Natural killer cell (primary cell): ENCODE measurements around the gene TDRD3. TPM values are rescaled to one million over a fixed set of nuclear protein-coding genes. Genes with fewer than 3 reads are reported as not detected.

Experiments used
- ATAC-seq, 3 donors: fragments of 150-1000 bp in 2 of 3; fragments of 200-7000 bp in 1 of 3; cut with Tn5 transposase; 1 replicate in 1 of 3; 2 replicates in 2 of 3; pipeline ENCODE4 v1.10.0; 2021; ENCODE audit warnings: mild to moderate bottlenecking in 2 of 3, moderate library complexity in 2 of 3
- DNase-seq, 2 donors: peaks; one replicate each; pipeline versions ENCODE4 v3.0.0 to v3.0.0-alpha.2; 2013 to 2021; ENCODE audit warnings: mixed read lengths in 1 of 2
- H3K27ac ChIP-seq: one replicate; pipeline ENCODE4 v1.5.1; 2013; ENCODE audit warnings: mild to moderate bottlenecking, low read length
- H3K27me3 ChIP-seq: one replicate; pipeline ENCODE4 v1.6.1; 2013; ENCODE audit warnings: low read length; ENCODE audit not compliant: control insufficient read depth, insufficient read depth
- H3K36me3 ChIP-seq: one replicate; pipeline ENCODE4 v1.6.1; 2013; ENCODE audit warnings: low read length; ENCODE audit not compliant: control insufficient read depth, insufficient read depth
- H3K4me1 ChIP-seq: one replicate; pipeline ENCODE4 v1.6.1; 2013; ENCODE audit warnings: low read length; ENCODE audit not compliant: control insufficient read depth, insufficient read depth
- H3K4me3 ChIP-seq: one replicate; pipeline ENCODE4 v1.5.1; 2013; ENCODE audit warnings: low read length
- H3K9me3 ChIP-seq: one replicate; pipeline ENCODE4 v1.6.1; 2013; ENCODE audit warnings: low read length; ENCODE audit not compliant: control insufficient read depth, insufficient read depth
- H3K27ac Mint-ChIP-seq, 2 donors: one replicate each; pipeline ENCODE4 v1.8.0; 2022; ENCODE audit warnings: mild to moderate bottlenecking in 2 of 2, mixed read lengths in 2 of 2, moderate library complexity in 1 of 2
- H3K27me3 Mint-ChIP-seq, 2 donors: one replicate each; pipeline ENCODE4 v1.8.0; 2022; ENCODE audit warnings: low read depth in 2 of 2, mixed read lengths in 2 of 2
- H3K36me3 Mint-ChIP-seq: one replicate; pipeline ENCODE4 v1.8.0; 2022; ENCODE audit warnings: mixed read lengths
- H3K4me1 Mint-ChIP-seq, 2 donors: one replicate each; pipeline ENCODE4 v1.8.0; 2022; ENCODE audit warnings: mixed read lengths in 2 of 2
- H3K4me3 Mint-ChIP-seq: one replicate; pipeline ENCODE4 v1.8.0; 2022; ENCODE audit warnings: mild to moderate bottlenecking, moderate library complexity, mixed read lengths
- H3K9me3 Mint-ChIP-seq, 2 donors: one replicate each; pipeline ENCODE4 v1.8.0; 2022; ENCODE audit warnings: mixed read lengths in 2 of 2
- WGBS: methylation state at CpG from one replicate; pipeline ENCODE4 v1.1.7; 2013; ENCODE audit warnings: missing lambda C conversion rate; ENCODE audit not compliant: insufficient coverage; 5-methylcytosine and 5-hydroxymethylcytosine counted together
- intact Hi-C: fragments of 100-400 bp; cut with micrococcal nuclease; formaldehyde crosslinking; loops from one replicate; pipeline ENCODE4 v1.14.2; 2022
- total RNA-seq, 4 donors: library from RNA; stranded (reverse); fragments of 120-200 nt in 1 of 4; gene quantifications; one replicate each; pipeline versions ENCODE4 v1.2.3 to v1.2.4, GENCODE V29; 2013 to 2022
- TF ChIP-seq, protein P1 (sequence below): fragments of 200-600 bp; IDR thresholded peaks from one replicate; pipeline ENCODE4 v1.8.0; 2022; ENCODE audit warnings: antibody characterized with exemption

The TDRD3 gene
- total RNA-seq, 3 donors from 2014 or later (not counting 1 experiment from before 2014, with no cell fraction given), result 30.6 to 33.4 (median 32.1) TPM

DNA sequence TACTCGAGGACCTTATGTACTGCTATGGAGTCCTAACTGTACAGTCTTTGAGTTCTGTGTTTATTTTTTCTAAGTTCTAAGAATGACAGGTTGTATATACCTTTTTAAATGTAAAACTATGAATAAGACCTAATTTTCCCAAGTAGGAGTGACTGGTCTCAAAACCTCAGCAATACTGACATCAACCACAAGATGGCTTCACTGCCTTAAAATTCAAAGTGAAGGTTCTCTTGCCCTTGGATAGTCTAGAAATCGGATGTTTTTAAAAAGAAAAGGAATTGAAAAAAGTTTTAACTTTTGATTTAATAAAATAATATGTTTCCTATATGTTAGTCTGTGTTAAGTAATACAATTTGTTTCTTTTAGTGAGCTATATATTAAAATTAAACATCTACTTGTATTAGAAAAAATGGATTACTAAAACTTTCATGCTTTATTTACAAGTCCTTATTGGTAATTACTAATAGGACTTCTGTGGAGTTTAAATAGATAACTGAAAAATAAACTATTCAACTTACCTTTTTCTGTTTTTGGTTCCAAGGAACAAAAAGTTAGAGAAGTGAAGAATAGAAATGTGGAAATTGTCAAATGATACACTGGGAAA lies 52.0 kb downstream of the TDRD3 start:
- ATAC-seq (peak in 1 of 3 donors; percentile 45), DNase-seq (peak in 1 of 2 donors; percentile 50)
- H3K4me1 Mint-ChIP-seq, result no peaks in the 10 kb centered on the region
- H3K4me3 Mint-ChIP-seq, result no peak overlapping the region
- H3K36me3 Mint-ChIP-seq, result no peaks in the 10 kb centered on the region
- no CpG with 5 or more reads among the region's 2 CpGs for WGBS
- H3K4me3 ChIP-seq, result no peak overlapping the region
- H3K9me3 Mint-ChIP-seq, result no peaks in the 10 kb centered on the region
- TF ChIP-seq, protein P1, sequence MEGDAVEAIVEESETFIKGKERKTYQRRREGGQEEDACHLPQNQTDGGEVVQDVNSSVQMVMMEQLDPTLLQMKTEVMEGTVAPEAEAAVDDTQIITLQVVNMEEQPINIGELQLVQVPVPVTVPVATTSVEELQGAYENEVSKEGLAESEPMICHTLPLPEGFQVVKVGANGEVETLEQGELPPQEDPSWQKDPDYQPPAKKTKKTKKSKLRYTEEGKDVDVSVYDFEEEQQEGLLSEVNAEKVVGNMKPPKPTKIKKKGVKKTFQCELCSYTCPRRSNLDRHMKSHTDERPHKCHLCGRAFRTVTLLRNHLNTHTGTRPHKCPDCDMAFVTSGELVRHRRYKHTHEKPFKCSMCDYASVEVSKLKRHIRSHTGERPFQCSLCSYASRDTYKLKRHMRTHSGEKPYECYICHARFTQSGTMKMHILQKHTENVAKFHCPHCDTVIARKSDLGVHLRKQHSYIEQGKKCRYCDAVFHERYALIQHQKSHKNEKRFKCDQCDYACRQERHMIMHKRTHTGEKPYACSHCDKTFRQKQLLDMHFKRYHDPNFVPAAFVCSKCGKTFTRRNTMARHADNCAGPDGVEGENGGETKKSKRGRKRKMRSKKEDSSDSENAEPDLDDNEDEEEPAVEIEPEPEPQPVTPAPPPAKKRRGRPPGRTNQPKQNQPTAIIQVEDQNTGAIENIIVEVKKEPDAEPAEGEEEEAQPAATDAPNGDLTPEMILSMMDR, result peak; percentile 64
- H3K4me1 ChIP-seq, result no peaks in the 10 kb centered on the region
- intact Hi-C loops, result no loop called here
- no peaks in the 10 kb centered on the region for H3K9me3 ChIP-seq
- peaks cover 4% of the 10 kb centered on the region for H3K36me3 ChIP-seq
- no peaks in the 10 kb centered on the region for H3K27me3 Mint-ChIP-seq
- no peak overlapping the region for H3K27ac Mint-ChIP-seq
- H3K27me3 ChIP-seq, result no peaks in the 10 kb centered on the region
- no peak overlapping the region for H3K27ac ChIP-seq

- H3K27me3 Mint-ChIP-seq, result no peaks in the 10 kb centered on the region
- TF ChIP-seq, protein P1, result no peak
Observed at GRCh38 chr13:60453490-60453889, 56.5 kb downstream of the TDRD3 start.

GRCh38 chr13:60454425-60454824 lies 57.4 kb downstream of the TDRD3 start:
- no peaks in the 10 kb centered on the region for H3K27me3 Mint-ChIP-seq
- H3K27ac Mint-ChIP-seq, result no peak overlapping the region
- ATAC-seq, result no peak
- H3K4me1 ChIP-seq, result no peaks in the 10 kb centered on the region
- no peaks in the 10 kb centered on the region for H3K9me3 ChIP-seq
- H3K4me1 Mint-ChIP-seq, result no peaks in the 10 kb centered on the region
- 100% methylated on average over 1 of the region's 1 CpG for WGBS
- no peaks in the 10 kb centered on the region for H3K27me3 ChIP-seq
- no peaks in the 10 kb centered on the region for H3K9me3 Mint-ChIP-seq
- no peak overlapping the region for H3K27ac ChIP-seq
- DNase-seq, result no peak
- H3K36me3 ChIP-seq, result peaks cover 6% of the 10 kb centered on the region
- intact Hi-C loops, result no loop called here
- no peaks in the 10 kb centered on the region for H3K36me3 Mint-ChIP-seq
- no peak overlapping the region for H3K4me3 ChIP-seq
- TF ChIP-seq, protein P1, result no peak
- no peak overlapping the region for H3K4me3 Mint-ChIP-seq

More at GRCh38 chr13:60453490-60453889, 56.5 kb downstream of the TDRD3 start:
- no peak overlapping the region for H3K4me3 Mint-ChIP-seq
- Histone ChIP-seq H3K9me3 (no peaks in the 10 kb centered on the region), H3K27me3 (no peaks in the 10 kb centered on the region), H3K4me1 (no peaks in the 10 kb centered on the region), H3K27ac (no peak overlapping the region), H3K4me3 (no peak overlapping the region), H3K36me3 (peaks cover 6% of the 10 kb centered on the region)
- ATAC-seq, result no peak
- 92% methylated on average over 2 of the region's 3 CpGs for WGBS
- no peaks in the 10 kb centered on the region for H3K36me3 Mint-ChIP-seq
- no peaks in the 10 kb centered on the region for H3K4me1 Mint-ChIP-seq
- H3K9me3 Mint-ChIP-seq, result no peaks in the 10 kb centered on the region
- intact Hi-C loops, result no loop called here
- no peak overlapping the region for H3K27ac Mint-ChIP-seq
- DNase-seq, result no peak

DNA sequence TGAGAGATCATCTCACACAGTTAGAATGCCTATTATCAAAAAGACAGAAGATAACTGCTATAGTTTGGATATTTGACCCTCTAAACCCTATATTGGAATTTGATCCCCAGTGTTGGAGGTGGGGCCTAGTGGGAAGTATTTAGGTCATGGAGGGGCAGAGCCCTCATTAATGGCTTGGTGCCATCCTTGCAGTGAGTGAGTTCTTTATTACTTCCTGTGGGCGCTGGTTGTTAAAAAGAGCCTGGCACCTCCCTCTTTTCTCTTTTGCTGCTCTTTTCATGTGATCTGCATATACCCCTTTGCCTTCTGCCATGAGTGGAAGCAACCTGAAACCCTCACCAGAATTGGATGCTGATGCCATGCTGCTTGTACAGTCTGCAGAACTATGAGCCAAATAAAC lies 66.8 kb downstream of the TDRD3 start:
- TF ChIP-seq, protein P1, result no peak
- H3K27me3 ChIP-seq, result no peaks in the 10 kb centered on the region
- H3K36me3 ChIP-seq, result peaks cover 9% of the 10 kb centered on the region
- peak; percentile 30 to 59 (median 42) for ATAC-seq
- 46% methylated on average over 1 of the region's 1 CpG for WGBS
- DNase-seq, result no peak
- H3K9me3 Mint-ChIP-seq, result no peaks in the 10 kb centered on the region
- no peak overlapping the region for H3K4me3 ChIP-seq
- peak overlapping the region; percentile 50 to 55 for H3K27ac Mint-ChIP-seq
- H3K27ac ChIP-seq, result no peak overlapping the region
- no peak overlapping the region for H3K4me3 Mint-ChIP-seq
- intact Hi-C loops, result no loop called here
- no peaks in the 10 kb centered on the region for H3K9me3 ChIP-seq
- no peaks in the 10 kb centered on the region for H3K36me3 Mint-ChIP-seq
- no peaks in the 10 kb centered on the region for H3K4me1 ChIP-seq
- H3K4me1 Mint-ChIP-seq, result peaks cover 19 to 23% of the 10 kb centered on the region in 2 donors
- no peaks in the 10 kb centered on the region for H3K27me3 Mint-ChIP-seq
